Karpas-422 (cell line): ENCODE results near the gene SYNGAP1. TPM values are rescaled to one million over a fixed set of nuclear protein-coding genes. Genes with fewer than 3 reads are reported as not detected.

Experiments used
- DNase-seq: peaks from one replicate; pipeline ENCODE4 v3.0.0-alpha.2; 2015
- H2AFZ ChIP-seq: fragments of 200-600 bp; sonication (generic); 2 replicates; pipeline ENCODE4 v1.6.1; 2014; ENCODE audit warnings: antibody characterized with exemption, low read length, mixed read lengths
- H3K27ac ChIP-seq: fragments of 200-600 bp; sonication (generic); 2 replicates; pipeline ENCODE4 v1.5.1; 2014; ENCODE audit warnings: mild to moderate bottlenecking, low read length, moderate library complexity
- H3K27me3 ChIP-seq: fragments of 200-600 bp; sonication (generic); 2 replicates; pipeline ENCODE4 v1.6.1; 2014; ENCODE audit warnings: low read length, mixed read lengths
- H3K36me3 ChIP-seq: fragments of 200-600 bp; sonication (generic); 2 replicates; pipeline ENCODE4 v1.6.1; 2014; ENCODE audit warnings: low read length, mixed read lengths; ENCODE audit not compliant: insufficient read depth
- H3K4me1 ChIP-seq: fragments of 200-600 bp; sonication (generic); 2 replicates; pipeline ENCODE4 v1.6.1; 2014; ENCODE audit warnings: mild to moderate bottlenecking, low read length, mixed read lengths
- H3K4me2 ChIP-seq: fragments of 200-600 bp; sonication (generic); 2 replicates; pipeline ENCODE4 v1.6.1; 2014; ENCODE audit warnings: low read length, low read depth, mild to moderate bottlenecking; ENCODE audit not compliant: poor library complexity, severe bottlenecking
- H3K4me3 ChIP-seq: fragments of 200-600 bp; sonication (generic); 2 replicates; pipeline ENCODE4 v1.5.1; 2014; ENCODE audit warnings: mild to moderate bottlenecking, antibody characterized with exemption, low read length, mixed read lengths
- H3K79me2 ChIP-seq: fragments of 200-600 bp; sonication (generic); 2 replicates; pipeline ENCODE4 v1.6.1; 2014; ENCODE audit warnings: mild to moderate bottlenecking, low read length, mixed read lengths
- H3K9ac ChIP-seq: fragments of 200-600 bp; sonication (generic); 2 replicates; pipeline ENCODE4 v1.6.0; 2014; ENCODE audit warnings: low read length
- H3K9me2 ChIP-seq: fragments of 200-600 bp; sonication (generic), shearing (Covaris generic); replicated peaks from 2 replicates; pipeline ENCODE4 v1.6.0; 2014; ENCODE audit warnings: mild to moderate bottlenecking, low read length, moderate library complexity; ENCODE audit not compliant: insufficient read depth
- H3K9me3 ChIP-seq: fragments of 300-700, 200-600 bp; sonication (generic); 2 replicates; pipeline ENCODE4 v1.6.1; 2014; ENCODE audit warnings: low read length, mixed read lengths
- H4K20me1 ChIP-seq: fragments of 200-600 bp; sonication (generic); 2 replicates; pipeline ENCODE4 v1.6.1; 2014; ENCODE audit warnings: mild to moderate bottlenecking, antibody characterized with exemption, low read length, low read depth; ENCODE audit not compliant: insufficient read depth
- small RNA-seq: library from RNA; depleted of rRNA; stranded (forward); fragments of <200 nt; gene quantifications from one replicate; pipeline ENCODE3, GENCODE V24; 2014
- total RNA-seq: library from RNA; depleted of rRNA; stranded (reverse); fragments of >200 nt; shearing (Covaris generic); gene quantifications from 2 replicates; pipeline ENCODE4 v1.2.3, GENCODE V29; 2014; ENCODE audit warnings: low replicate concordance; rRNA removed

The SYNGAP1 gene
- total RNA-seq, 1 experiment from 2014 or later = 16.7 TPM

GRCh38 chr6:33490198-33490597 lies 70.3 kb downstream of the SYNGAP1 start:
- DNase-seq = no peak
- H4K20me1 ChIP-seq = no peaks in the 10 kb centered on the region
- no peak overlapping the region for H3K4me3 ChIP-seq
- no peak overlapping the region for H3K9ac ChIP-seq
- no peak overlapping the region for H3K4me2 ChIP-seq
- no peaks in the 10 kb centered on the region for H3K9me2 ChIP-seq
- H3K9me3 ChIP-seq = no peaks in the 10 kb centered on the region
- H3K36me3 ChIP-seq = no peaks in the 10 kb centered on the region
- no peak overlapping the region for H2AFZ ChIP-seq
- H3K27ac ChIP-seq = no peak overlapping the region
- H3K27me3 ChIP-seq = no peaks in the 10 kb centered on the region
- H3K79me2 ChIP-seq = no peaks in the 10 kb centered on the region
- H3K4me1 ChIP-seq = no peaks in the 10 kb centered on the region

GRCh38 chr6:33490621-33491020 lies 70.8 kb downstream of the SYNGAP1 start:
- no peaks in the 10 kb centered on the region for H3K27me3 ChIP-seq
- H2AFZ ChIP-seq = no peak overlapping the region
- H3K27ac ChIP-seq = no peak overlapping the region
- no peaks in the 10 kb centered on the region for H4K20me1 ChIP-seq
- H3K4me2 ChIP-seq = no peak overlapping the region
- H3K79me2 ChIP-seq = no peaks in the 10 kb centered on the region
- H3K4me3 ChIP-seq = no peak overlapping the region
- no peaks in the 10 kb centered on the region for H3K9me2 ChIP-seq
- H3K9ac ChIP-seq = no peak overlapping the region
- no peaks in the 10 kb centered on the region for H3K36me3 ChIP-seq
- DNase-seq = no peak
- H3K9me3 ChIP-seq = no peaks in the 10 kb centered on the region
- H3K4me1 ChIP-seq = no peaks in the 10 kb centered on the region

- Histone ChIP-seq H3K9me2 (no peaks in the 10 kb centered on the region), H2AFZ (no peak overlapping the region), H3K27ac (no peak overlapping the region), H3K4me1 (no peaks in the 10 kb centered on the region), H3K4me2 (no peak overlapping the region), H3K9ac (no peak overlapping the region), H3K36me3 (no peaks in the 10 kb centered on the region), H4K20me1 (no peaks in the 10 kb centered on the region), H3K4me3 (no peak overlapping the region), H3K27me3 (no peaks in the 10 kb centered on the region), H3K79me2 (no peaks in the 10 kb centered on the region), H3K9me3 (no peaks in the 10 kb centered on the region)
- DNase-seq = peak; percentile 61
Observed at GRCh38 chr6:33492093-33492492, 72.2 kb downstream of the SYNGAP1 start.

DNA sequence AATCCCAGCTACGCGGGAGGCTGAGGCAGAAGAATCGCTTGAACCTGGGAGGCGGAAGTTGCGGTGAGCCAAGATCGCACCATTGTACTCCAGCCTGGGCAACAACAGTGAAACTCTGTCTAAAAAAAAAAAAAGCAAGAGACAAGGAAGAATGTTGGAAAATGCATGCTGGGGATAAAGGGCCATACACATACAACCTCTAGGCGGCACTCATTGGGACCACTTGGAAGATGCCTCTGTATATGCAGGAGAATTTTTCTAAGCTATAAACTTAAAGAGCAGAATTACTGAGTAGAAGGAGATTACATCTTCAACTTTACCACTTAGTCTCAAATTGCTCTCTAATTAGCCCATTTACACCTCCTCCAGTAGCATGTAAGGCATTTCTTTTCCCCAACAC lies 77.3 kb downstream of the SYNGAP1 start:
- no peaks in the 10 kb centered on the region for H3K27me3 ChIP-seq
- H3K9ac ChIP-seq = no peak overlapping the region
- H3K4me3 ChIP-seq = no peak overlapping the region
- no peaks in the 10 kb centered on the region for H3K36me3 ChIP-seq
- no peaks in the 10 kb centered on the region for H3K9me2 ChIP-seq
- DNase-seq = no peak
- H3K79me2 ChIP-seq = no peaks in the 10 kb centered on the region
- no peak overlapping the region for H3K27ac ChIP-seq
- no peak overlapping the region for H2AFZ ChIP-seq
- no peaks in the 10 kb centered on the region for H4K20me1 ChIP-seq
- no peaks in the 10 kb centered on the region for H3K4me1 ChIP-seq
- no peak overlapping the region for H3K4me2 ChIP-seq
- no peaks in the 10 kb centered on the region for H3K9me3 ChIP-seq

GRCh38 chr6:33502486-33502885 lies 82.6 kb downstream of the SYNGAP1 start:
- Histone ChIP-seq H3K4me1 (no peaks in the 10 kb centered on the region), H3K27ac (no peak overlapping the region), H3K36me3 (no peaks in the 10 kb centered on the region), H3K9me2 (no peaks in the 10 kb centered on the region), H4K20me1 (no peaks in the 10 kb centered on the region), H3K27me3 (no peaks in the 10 kb centered on the region; the same call in 1 of the 2 replicates), H3K9ac (no peak overlapping the region), H3K79me2 (no peaks in the 10 kb centered on the region), H3K4me2 (no peak overlapping the region), H3K4me3 (no peak overlapping the region), H3K9me3 (no peaks in the 10 kb centered on the region), H2AFZ (no peak overlapping the region)
- DNase-seq = no peak

GRCh38 chr6:33504486-33504885 lies 84.6 kb downstream of the SYNGAP1 start:
- no peak overlapping the region for H3K27ac ChIP-seq
- no peaks in the 10 kb centered on the region for H3K79me2 ChIP-seq
- no peaks in the 10 kb centered on the region; the same call in 1 of the 2 replicates for H3K27me3 ChIP-seq
- no peak overlapping the region for H2AFZ ChIP-seq
- no peaks in the 10 kb centered on the region for H3K36me3 ChIP-seq
- no peaks in the 10 kb centered on the region for H3K4me1 ChIP-seq
- no peaks in the 10 kb centered on the region for H3K9me2 ChIP-seq
- H3K9me3 ChIP-seq = no peaks in the 10 kb centered on the region
- H3K4me2 ChIP-seq = no peak overlapping the region
- H3K9ac ChIP-seq = no peak overlapping the region
- no peak for DNase-seq
- no peak overlapping the region for H3K4me3 ChIP-seq
- H4K20me1 ChIP-seq = no peaks in the 10 kb centered on the region

Small RNAs within 50 kb of the gene (small RNA-seq; reads per million reads assigned to genes)
- gene RPL35AP4 (not detected), gene ZBTB9 (not detected)

Other genes starting within 250 kb of the SYNGAP1 start
- 0.41 and 1.0 TPM in 2 replicates for gene COL11A2, start 227.6 kb upstream of the SYNGAP1 start, total RNA-seq
- gene RXRB, start 219.4 kb upstream of the SYNGAP1 start, total RNA-seq = 26.2 and 31.1 TPM in 2 replicates
- 14.0 and 31.9 TPM in 2 replicates for gene SLC39A7, start 219.2 kb upstream of the SYNGAP1 start, total RNA-seq
- 15.5 and 26.2 TPM in 2 replicates for gene HSD17B8, start 215.4 kb upstream of the SYNGAP1 start, total RNA-seq
- 14.2 and 38.7 TPM in 2 replicates for gene RING1, start 211.6 kb upstream of the SYNGAP1 start, total RNA-seq
- gene VPS52, start 148.2 kb upstream of the SYNGAP1 start, total RNA-seq = 21.6 and 76.5 TPM in 2 replicates
- 7,996 and 13,063 TPM in 2 replicates for gene RPS18, start 148.0 kb upstream of the SYNGAP1 start, total RNA-seq
- gene B3GALT4, start 142.9 kb upstream of the SYNGAP1 start, total RNA-seq = 3.4 and 16.2 TPM in 2 replicates
- gene WDR46, start 130.8 kb upstream of the SYNGAP1 start, total RNA-seq = 59.6 and 91.1 TPM in 2 replicates
- gene PFDN6, start 130.5 kb upstream of the SYNGAP1 start, total RNA-seq = 66.7 and 126 TPM in 2 replicates
- gene RGL2, start 121.1 kb upstream of the SYNGAP1 start, total RNA-seq = 35.1 and 47.2 TPM in 2 replicates
- gene TAPBP, start 106.0 kb upstream of the SYNGAP1 start, total RNA-seq = 102 and 188 TPM in 2 replicates
- gene ZBTB22, start 102.3 kb upstream of the SYNGAP1 start, total RNA-seq = 4.9 and 11.8 TPM in 2 replicates
- 45.8 and 55.6 TPM in 2 replicates for gene DAXX, start 97.1 kb upstream of the SYNGAP1 start, total RNA-seq
- 37.8 and 42.8 TPM in 2 replicates for gene KIFC1, start 28.2 kb upstream of the SYNGAP1 start, total RNA-seq
- gene PHF1, start 9.1 kb upstream of the SYNGAP1 start, total RNA-seq = 32.6 and 66.6 TPM in 2 replicates
- gene CUTA, start 2.0 kb upstream of the SYNGAP1 start, total RNA-seq = 223 and 260 TPM in 2 replicates
- 5.1 and 6.8 TPM in 2 replicates for gene ZBTB9, start 34.5 kb downstream of the SYNGAP1 start, total RNA-seq
- 9.9 and 18.7 TPM in 2 replicates for gene BAK1, start 160.2 kb downstream of the SYNGAP1 start, total RNA-seq
- gene ITPR3, start 201.3 kb downstream of the SYNGAP1 start, total RNA-seq = 3.9 and 6.1 TPM in 2 replicates